ENCODE data around the gene PITPNC1. TPM values are rescaled to one million over a fixed set of nuclear protein-coding genes. Genes with fewer than 3 reads are reported as not detected.

Gene PITPNC1
- total RNA-seq, 4 donors from 2014 or later = 4.1 to 45.1 (median 8.7) TPM

- Histone ChIP-seq H3K4me3 (no peak overlapping the region), H3K36me3 (no peaks in the 10 kb centered on the region), H3K27ac (no peak overlapping the region), H3K27me3 (no peaks in the 10 kb centered on the region), H3K9me3 (no peaks in the 10 kb centered on the region), H3K4me1 (peaks cover 0 to 6% of the 10 kb centered on the region in 2 donors)
- TF ChIP-seq, protein P1, sequence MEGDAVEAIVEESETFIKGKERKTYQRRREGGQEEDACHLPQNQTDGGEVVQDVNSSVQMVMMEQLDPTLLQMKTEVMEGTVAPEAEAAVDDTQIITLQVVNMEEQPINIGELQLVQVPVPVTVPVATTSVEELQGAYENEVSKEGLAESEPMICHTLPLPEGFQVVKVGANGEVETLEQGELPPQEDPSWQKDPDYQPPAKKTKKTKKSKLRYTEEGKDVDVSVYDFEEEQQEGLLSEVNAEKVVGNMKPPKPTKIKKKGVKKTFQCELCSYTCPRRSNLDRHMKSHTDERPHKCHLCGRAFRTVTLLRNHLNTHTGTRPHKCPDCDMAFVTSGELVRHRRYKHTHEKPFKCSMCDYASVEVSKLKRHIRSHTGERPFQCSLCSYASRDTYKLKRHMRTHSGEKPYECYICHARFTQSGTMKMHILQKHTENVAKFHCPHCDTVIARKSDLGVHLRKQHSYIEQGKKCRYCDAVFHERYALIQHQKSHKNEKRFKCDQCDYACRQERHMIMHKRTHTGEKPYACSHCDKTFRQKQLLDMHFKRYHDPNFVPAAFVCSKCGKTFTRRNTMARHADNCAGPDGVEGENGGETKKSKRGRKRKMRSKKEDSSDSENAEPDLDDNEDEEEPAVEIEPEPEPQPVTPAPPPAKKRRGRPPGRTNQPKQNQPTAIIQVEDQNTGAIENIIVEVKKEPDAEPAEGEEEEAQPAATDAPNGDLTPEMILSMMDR (IDR thresholded peaks at IDR 0.05) = no peak
- TF ChIP-seq POLR2A (IDR thresholded peaks at IDR 0.05) = no peak
- intact Hi-C loops (cut with DNase I; ENCODE audit: low total_unique reads) = no loop called here
- DNase-seq = no peak
Measured at GRCh38 chr17:67358612-67359011, 18.5 kb upstream of the PITPNC1 start.

DNA sequence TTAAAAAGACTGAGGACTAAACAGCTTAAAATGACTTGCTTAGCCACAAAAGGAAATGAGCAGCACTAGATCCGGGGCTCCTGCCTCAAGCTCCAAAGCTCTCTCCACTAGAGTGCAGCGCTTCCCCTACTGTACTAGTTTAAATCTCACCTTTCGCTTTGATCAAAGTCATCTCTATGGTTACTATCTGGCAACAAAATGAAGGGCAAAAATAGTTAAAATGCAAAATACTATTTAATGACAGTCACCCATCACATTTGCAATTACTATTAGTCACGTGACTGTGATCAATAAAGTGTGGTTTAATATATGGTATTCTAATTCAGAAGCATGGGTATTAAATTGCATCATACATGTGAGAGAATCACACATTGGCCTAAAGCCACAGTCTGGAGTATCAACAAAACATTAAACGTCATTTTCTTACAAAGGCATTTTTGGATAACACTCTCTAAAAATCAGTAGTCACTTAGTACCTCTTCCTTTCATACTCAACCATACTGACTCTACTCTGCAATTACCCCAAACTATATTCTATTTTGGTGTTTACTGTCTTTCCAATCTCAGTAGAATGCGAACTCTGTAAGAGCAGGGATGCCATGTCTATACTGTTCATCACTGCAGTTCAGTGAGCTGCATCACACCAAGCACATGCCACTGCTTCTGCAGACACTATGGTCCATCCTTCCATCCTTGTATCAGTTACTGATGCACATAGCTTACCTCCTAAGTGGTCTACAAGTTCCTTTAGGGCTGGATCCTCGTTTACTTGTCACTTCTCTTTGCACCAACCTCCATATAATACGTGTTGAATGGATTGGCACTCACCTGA is 16.9 kb upstream of the PITPNC1 start:
- intact Hi-C loops (cut with DNase I; ENCODE audit: low total_unique reads) = no loop called here
- Histone ChIP-seq H3K27me3 (no peaks in the 10 kb centered on the region), H3K4me3 (no peak overlapping the region), H3K4me1 (peaks cover 0 to 13% of the 10 kb centered on the region in 2 donors), H3K36me3 (no peaks in the 10 kb centered on the region), H3K27ac (no peak overlapping the region), H3K9me3 (no peaks in the 10 kb centered on the region)
- no peak for DNase-seq
- no peak for TF ChIP-seq POLR2A (IDR thresholded peaks at IDR 0.05)
- TF ChIP-seq, protein P1 (IDR thresholded peaks at IDR 0.05) = no peak

GRCh38 chr17:67360880-67361279 is 16.2 kb upstream of the PITPNC1 start:
- H3K27me3 ChIP-seq = no peaks in the 10 kb centered on the region
- H3K27ac ChIP-seq = no peak overlapping the region
- intact Hi-C loops (cut with DNase I; ENCODE audit: low total_unique reads) = no loop called here
- TF ChIP-seq, protein P1 (IDR thresholded peaks at IDR 0.05) = no peak
- TF ChIP-seq POLR2A (IDR thresholded peaks at IDR 0.05) = no peak
- peaks cover 0 to 15% of the 10 kb centered on the region in 2 donors for H3K4me1 ChIP-seq
- no peak overlapping the region for H3K4me3 ChIP-seq
- H3K36me3 ChIP-seq = no peaks in the 10 kb centered on the region
- no peak for DNase-seq
- no peaks in the 10 kb centered on the region for H3K9me3 ChIP-seq

DNA sequence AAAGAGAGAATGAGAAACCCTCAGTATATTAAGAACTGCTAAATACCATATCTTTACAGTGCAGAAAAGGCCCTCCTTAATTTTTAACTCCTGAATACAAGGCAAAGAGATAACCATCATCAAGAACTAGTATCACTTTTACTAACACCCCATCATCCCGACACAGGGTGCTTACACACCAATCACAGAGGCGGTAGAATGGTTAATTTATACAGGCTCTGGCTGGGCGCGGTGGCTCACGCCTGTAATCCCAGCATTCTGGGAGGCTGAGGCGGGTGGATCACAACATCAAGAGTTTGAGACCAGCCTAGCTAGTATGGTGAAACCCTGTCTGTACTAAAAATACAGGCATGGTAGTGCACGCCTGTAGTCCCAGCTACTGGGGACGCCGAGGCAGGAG is 14.9 kb upstream of the PITPNC1 start:
- intact Hi-C loops (cut with DNase I; ENCODE audit: low total_unique reads) = no loop called here
- Histone ChIP-seq H3K27ac (no peak overlapping the region), H3K4me3 (no peak overlapping the region), H3K36me3 (no peaks in the 10 kb centered on the region), H3K4me1 (peaks cover 0 to 15% of the 10 kb centered on the region in 2 donors), H3K9me3 (no peaks in the 10 kb centered on the region), H3K27me3 (no peaks in the 10 kb centered on the region)
- TF ChIP-seq, protein P1 (IDR thresholded peaks at IDR 0.05) = no peak
- no peak for TF ChIP-seq POLR2A (IDR thresholded peaks at IDR 0.05)
- no peak for DNase-seq

All from uterus (tissue), 4 donors.